Stimulated activated naive CD8-positive, alpha-beta T cell treated with anti-CD3 and anti-CD28 coated beads, Interleukin-15, Interleukin-2, amounts not matched to agents 100 ng/mL and 50 ng/mL, for 24 hours (primary cell): Measurements from ENCODE around the gene TMEM134.
"Not testable (repeated sequence)": the region's sequence is repeated elsewhere in the genome, so short reads cannot be mapped to it uniquely, and the experiment has no call there.

Source experiments
- H3K27ac Mint-ChIP-seq: one replicate; pipeline ENCODE4 v1.8.0; 2021; ENCODE audit warnings: mild to moderate bottlenecking, mixed read lengths
- H3K27me3 Mint-ChIP-seq: one replicate; pipeline ENCODE4 v1.8.0; 2021; ENCODE audit warnings: mixed read lengths
- H3K36me3 Mint-ChIP-seq: one replicate; pipeline ENCODE4 v1.8.0; 2021; ENCODE audit warnings: low read depth, mixed read lengths
- H3K4me1 Mint-ChIP-seq: one replicate; pipeline ENCODE4 v1.8.0; 2021; ENCODE audit warnings: low read depth, mixed read lengths
- H3K4me3 Mint-ChIP-seq: one replicate; pipeline ENCODE4 v1.8.0; 2021; ENCODE audit warnings: mild to moderate bottlenecking, mixed read lengths
- H3K9me3 Mint-ChIP-seq: one replicate; pipeline ENCODE4 v1.8.0; 2021; ENCODE audit warnings: mixed read lengths

Gene TMEM134

GRCh38 chr11:67434395-67434881, 34.6 kb downstream of the TMEM134 start:
- Mint-ChIP-seq H3K4me1 (peaks cover 68% of the 10 kb centered on the region), H3K4me3 (peak overlapping the region; percentile 51), H3K36me3 (peaks cover 34% of the 10 kb centered on the region), H3K9me3 (no peaks in the 10 kb centered on the region), H3K27me3 (no peaks in the 10 kb centered on the region), H3K27ac (peak overlapping the region; percentile 87)

GRCh38 chr11:67433536-67434394, 35.3 kb downstream of the TMEM134 start:
- H3K27me3 Mint-ChIP-seq: no peaks in the 10 kb centered on the region
- no peaks in the 10 kb centered on the region for H3K9me3 Mint-ChIP-seq
- H3K36me3 Mint-ChIP-seq: peaks cover 34% of the 10 kb centered on the region
- H3K4me1 Mint-ChIP-seq: peaks cover 66% of the 10 kb centered on the region
- H3K4me3 Mint-ChIP-seq: peak overlapping the region; percentile 51
- peak overlapping the region; percentile 87 for H3K27ac Mint-ChIP-seq

DNA sequence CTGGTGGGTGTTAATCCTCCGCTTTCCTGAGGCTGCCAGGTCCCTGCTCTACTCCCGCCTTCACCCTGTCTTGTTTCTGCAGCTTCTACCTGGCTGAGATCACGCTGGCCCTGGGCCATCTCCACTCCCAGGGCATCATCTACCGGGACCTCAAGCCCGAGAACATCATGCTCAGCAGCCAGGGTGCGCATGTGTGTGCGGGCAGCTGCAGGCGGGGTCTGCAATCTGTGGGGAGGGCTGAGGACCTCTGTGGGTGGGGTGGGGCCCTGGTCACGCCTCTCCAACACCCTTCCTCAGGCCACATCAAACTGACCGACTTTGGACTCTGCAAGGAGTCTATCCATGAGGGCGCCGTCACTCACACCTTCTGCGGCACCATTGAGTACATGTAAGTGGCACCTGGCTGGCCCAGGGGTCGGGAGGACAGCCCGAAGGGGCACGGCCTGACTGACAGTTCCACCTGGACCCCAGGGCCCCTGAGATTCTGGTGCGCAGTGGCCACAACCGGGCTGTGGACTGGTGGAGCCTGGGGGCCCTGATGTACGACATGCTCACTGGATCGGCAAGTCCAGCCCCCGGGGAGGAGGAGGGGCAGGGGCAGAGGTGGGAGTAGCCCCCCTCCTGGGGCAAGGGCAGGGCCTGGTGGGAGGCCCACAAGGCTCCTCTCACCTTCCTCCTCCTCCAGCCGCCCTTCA, 36.2 kb downstream of the TMEM134 start:
- H3K9me3 Mint-ChIP-seq: no peaks in the 10 kb centered on the region
- H3K4me1 Mint-ChIP-seq: peaks cover 68% of the 10 kb centered on the region
- peaks cover 31% of the 10 kb centered on the region for H3K36me3 Mint-ChIP-seq
- H3K27me3 Mint-ChIP-seq: no peaks in the 10 kb centered on the region
- H3K4me3 Mint-ChIP-seq: no peak overlapping the region
- H3K27ac Mint-ChIP-seq: peak overlapping the region; percentile 47

GRCh38 chr11:67431346-67432249, 37.5 kb downstream of the TMEM134 start:
- Mint-ChIP-seq H3K27me3 (no peaks in the 10 kb centered on the region), H3K36me3 (peaks cover 26% of the 10 kb centered on the region), H3K4me3 (peak overlapping the region; percentile 32), H3K27ac (peak overlapping the region; percentile 52), H3K9me3 (no peaks in the 10 kb centered on the region), H3K4me1 (peaks cover 72% of the 10 kb centered on the region)

DNA sequence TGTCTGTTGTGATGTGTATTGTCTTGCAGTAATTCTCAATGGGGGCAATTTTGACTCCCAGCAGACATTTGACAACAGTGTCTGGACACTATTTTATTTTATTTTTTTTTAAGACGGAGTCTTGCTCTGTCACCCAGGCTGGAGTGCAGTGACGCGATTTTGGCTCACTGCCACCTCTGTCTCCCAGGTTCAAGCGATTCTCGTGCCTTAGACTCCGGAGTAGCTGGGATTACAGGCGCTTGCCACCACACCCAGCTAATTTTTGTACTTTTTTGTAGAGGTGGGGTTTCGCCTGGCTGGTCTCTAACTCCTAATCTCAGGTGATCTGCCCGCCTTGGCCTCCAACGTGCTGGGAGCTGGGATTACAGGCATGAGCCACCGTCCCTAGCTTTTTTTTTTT, 39.3 kb downstream of the TMEM134 start:
- Mint-ChIP-seq H3K36me3 (peaks cover 12% of the 10 kb centered on the region), H3K4me1 (peaks cover 59% of the 10 kb centered on the region), H3K9me3 (no peaks in the 10 kb centered on the region), H3K4me3 (peak overlapping the region; percentile 98), H3K27me3 (no peaks in the 10 kb centered on the region), H3K27ac (no peak overlapping the region)

DNA sequence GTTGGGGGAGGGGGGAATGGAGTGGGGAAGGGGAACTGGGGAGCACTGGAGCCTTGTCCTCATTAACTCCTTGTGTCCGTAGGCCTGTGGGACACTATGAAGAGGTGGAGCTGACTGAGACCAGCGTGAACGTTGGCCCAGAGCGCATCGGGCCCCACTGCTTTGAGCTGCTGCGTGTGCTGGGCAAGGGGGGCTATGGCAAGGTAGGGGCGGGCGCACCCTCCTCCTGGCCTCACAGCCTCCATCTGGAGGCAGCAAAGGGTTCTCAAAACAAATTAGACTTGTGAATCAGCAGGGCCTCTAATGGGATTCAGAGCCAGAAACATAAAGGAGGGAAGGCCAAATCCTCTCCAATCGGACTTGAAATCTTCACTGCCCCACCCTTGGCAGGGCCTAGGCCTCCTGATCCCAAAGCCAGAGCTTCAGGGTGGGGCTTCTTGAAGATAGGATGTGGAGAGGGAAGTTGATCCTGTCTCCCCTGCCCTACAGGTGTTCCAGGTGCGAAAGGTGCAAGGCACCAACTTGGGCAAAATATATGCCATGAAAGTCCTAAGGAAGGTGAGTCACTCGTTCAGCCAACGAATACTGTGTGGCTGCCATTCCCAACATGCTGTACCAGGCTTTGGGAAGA, 39.9 kb downstream of the TMEM134 start:
- peak overlapping the region; percentile 98 for H3K4me3 Mint-ChIP-seq
- peaks cover 12% of the 10 kb centered on the region for H3K36me3 Mint-ChIP-seq
- peak overlapping the region; percentile 97 for H3K27ac Mint-ChIP-seq
- H3K27me3 Mint-ChIP-seq: no peaks in the 10 kb centered on the region
- no peaks in the 10 kb centered on the region for H3K9me3 Mint-ChIP-seq
- peaks cover 54% of the 10 kb centered on the region for H3K4me1 Mint-ChIP-seq

- Mint-ChIP-seq H3K9me3 (no peaks in the 10 kb centered on the region), H3K36me3 (peaks cover 12% of the 10 kb centered on the region), H3K4me1 (peaks cover 45% of the 10 kb centered on the region), H3K27ac (peak within 1 kb of the TSS; percentile 97), H3K27me3 (no peaks in the 10 kb centered on the region), H3K4me3 (peak within 1 kb of the TSS; percentile 98)
These were observed 40.7 kb downstream of the TMEM134 start, which contains the start of gene RPS6KB2 for GRCh38 chr11:67428052-67429001. Gene RPS6KB2 (plus strand): TSS chr11:67428494. CDS start chr11:67428546, 52 bp downstream.

DNA sequence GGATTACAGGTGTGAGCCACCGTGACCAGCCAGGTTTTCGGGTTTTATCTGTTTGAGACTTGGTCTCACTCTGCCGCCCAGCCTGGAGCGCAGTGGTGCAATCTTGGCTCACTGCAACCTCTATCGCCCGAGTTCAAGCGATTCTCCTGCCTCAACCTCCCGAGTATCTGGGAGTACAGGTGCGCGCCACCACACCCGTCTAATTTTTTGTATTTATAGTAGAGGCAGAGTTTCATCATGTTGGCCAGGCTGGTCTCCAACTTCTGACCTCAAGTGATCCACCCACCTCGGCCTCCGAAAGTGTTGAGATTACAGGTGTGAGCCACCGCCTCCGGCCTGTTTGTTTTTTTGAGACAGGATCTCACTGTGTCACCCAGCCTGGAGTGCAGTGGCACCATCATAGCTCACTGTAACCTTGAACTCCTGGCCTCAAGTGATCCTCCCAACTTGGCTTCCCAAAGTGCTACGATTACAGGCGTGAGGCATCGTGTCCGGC, 41.6 kb downstream of the TMEM134 start:
- Mint-ChIP-seq H3K27ac (peak overlapping the region; percentile 97), H3K36me3 (peaks cover 12% of the 10 kb centered on the region), H3K4me3 (peak overlapping the region; percentile 98), H3K4me1 (peaks cover 37% of the 10 kb centered on the region)
- not testable (repeated sequence) for H3K9me3 Mint-ChIP-seq, H3K27me3 Mint-ChIP-seq

DNA sequence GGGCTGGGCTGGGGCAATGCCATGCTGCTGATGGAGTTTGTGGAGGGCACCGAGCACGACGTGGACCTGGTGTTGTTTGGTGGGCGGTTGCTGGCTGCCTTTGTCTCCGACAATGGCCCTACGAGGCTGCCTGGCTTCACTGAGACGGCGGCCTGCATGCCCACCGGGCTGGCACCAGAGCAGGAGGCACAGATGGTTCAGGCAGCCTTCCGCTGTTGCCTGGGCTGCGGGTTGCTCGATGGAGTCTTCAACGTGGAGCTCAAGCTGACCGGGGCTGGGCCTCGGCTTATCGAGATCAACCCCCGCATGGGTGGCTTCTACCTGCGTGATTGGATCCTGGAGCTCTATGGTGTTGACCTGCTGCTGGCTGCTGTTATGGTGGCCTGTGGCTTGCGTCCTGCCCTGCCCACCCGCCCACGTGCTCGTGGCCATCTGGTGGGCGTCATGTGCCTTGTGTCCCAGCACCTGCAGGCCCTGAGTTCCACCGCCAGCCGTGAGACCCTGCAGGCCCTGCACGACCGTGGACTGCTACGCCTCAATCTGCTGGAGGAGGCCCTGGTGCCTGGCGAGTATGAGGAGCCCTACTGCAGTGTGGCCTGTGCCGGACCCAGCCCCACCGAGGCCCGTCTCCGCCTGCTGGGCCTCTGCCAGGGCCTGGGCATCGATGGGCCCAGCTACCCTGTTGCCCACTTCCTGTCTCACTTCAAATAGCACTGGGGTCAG, 45.0 kb downstream of the TMEM134 start:
- no peaks in the 10 kb centered on the region for H3K27me3 Mint-ChIP-seq
- H3K4me3 Mint-ChIP-seq: no peak overlapping the region
- no peak overlapping the region for H3K27ac Mint-ChIP-seq
- H3K4me1 Mint-ChIP-seq: peaks cover 28% of the 10 kb centered on the region
- H3K9me3 Mint-ChIP-seq: no peaks in the 10 kb centered on the region
- H3K36me3 Mint-ChIP-seq: no peaks in the 10 kb centered on the region

- Mint-ChIP-seq H3K9me3 (no peaks in the 10 kb centered on the region), H3K4me3 (no peak overlapping the region), H3K27ac (no peak overlapping the region), H3K36me3 (no peaks in the 10 kb centered on the region), H3K4me1 (peaks cover 32% of the 10 kb centered on the region), H3K27me3 (no peaks in the 10 kb centered on the region)
These were observed 45.6 kb downstream of the TMEM134 start for GRCh38 chr11:67423466-67423865.

- Mint-ChIP-seq H3K27me3 (no peaks in the 10 kb centered on the region), H3K27ac (no peak overlapping the region), H3K9me3 (no peaks in the 10 kb centered on the region), H3K4me1 (peaks cover 34% of the 10 kb centered on the region), H3K36me3 (no peaks in the 10 kb centered on the region), H3K4me3 (no peak overlapping the region)
These were observed 46.2 kb downstream of the TMEM134 start for GRCh38 chr11:67422891-67423290.

- Mint-ChIP-seq H3K4me3 (peak overlapping the region; percentile 70), H3K27ac (peak overlapping the region; percentile 81), H3K27me3 (no peaks in the 10 kb centered on the region), H3K4me1 (peaks cover 37% of the 10 kb centered on the region), H3K9me3 (no peaks in the 10 kb centered on the region), H3K36me3 (no peaks in the 10 kb centered on the region)
These were observed 47.5 kb downstream of the TMEM134 start for GRCh38 chr11:67421430-67422031.
